PC-9 (cell line): Measurements from ENCODE around the gene B4GALT1. TPM values are rescaled to one million over a fixed set of nuclear protein-coding genes. Genes with fewer than 3 reads are reported as not detected.

Experiments used
- BruUV-seq: library from RNA; stranded (reverse); fragments of 400-500 nt; replicated peaks from 2 replicates; lab custom pipeline; 2021; lab: Mats Ljungman, UMichigan
- CTCF ChIA-PET: fragments of 300-600 bp; sonication (Branson Sonifier 250); formaldehyde crosslinking; loops from one replicate; lab custom pipeline; 2022; ENCODE audit warnings: antibody characterized with exemption; lab: Charles Lee
- POLR2A ChIA-PET: fragments of 300-600 bp; sonication (Branson Sonifier 250); formaldehyde crosslinking; loops from one replicate; lab custom pipeline; 2022; ENCODE audit warnings: antibody characterized with exemption; ENCODE audit not compliant: unreplicated experiment; lab: Charles Lee
- DNase-seq, 2 experiments: peaks; one replicate each; pipeline versions ENCODE4 v3.0.0 to v3.0.0-alpha.2; 2015 to 2022; ENCODE audit warnings: mixed read lengths in 1 of 2
- H2AFZ ChIP-seq: fragments of 200-600 bp; sonication (generic); 2 replicates; pipeline ENCODE4 v1.8.1; 2017; ENCODE audit warnings: antibody characterized with exemption
- H3F3A ChIP-seq: fragments of 200-600 bp; sonication (generic); 2 replicates; pipeline ENCODE4 v1.8.1; 2017; ENCODE audit warnings: antibody characterized with exemption, mild to moderate bottlenecking, low read depth; ENCODE audit not compliant: insufficient read depth
- H3K27ac ChIP-seq: fragments of 200-600 bp; sonication (generic); 2 replicates; pipeline ENCODE4 v1.6.1; 2016; ENCODE audit warnings: mixed run types
- H3K27me3 ChIP-seq: fragments of 200-600 bp; sonication (generic); 2 replicates; pipeline ENCODE4 v1.6.1; 2016; ENCODE audit warnings: low read depth, mixed run types; ENCODE audit not compliant: insufficient read depth
- H3K36me3 ChIP-seq: fragments of 200-600 bp; sonication (generic); 2 replicates; pipeline ENCODE4 v1.6.1; 2016; ENCODE audit warnings: low read depth, mixed run types
- H3K4me1 ChIP-seq: fragments of 200-600 bp; sonication (generic); replicated peaks from 2 replicates; pipeline ENCODE4 v1.6.1; 2016; ENCODE audit warnings: mixed run types; ENCODE audit not compliant: insufficient read depth
- H3K4me2 ChIP-seq: fragments of 200-600 bp; sonication (generic); 2 replicates; pipeline ENCODE4 v1.6.1; 2017; ENCODE audit warnings: mixed run types
- H3K4me3 ChIP-seq: fragments of 200-600 bp; sonication (generic); 2 replicates; pipeline ENCODE4 v1.6.1; 2016; ENCODE audit warnings: mixed run types
- H3K79me2 ChIP-seq: fragments of 200-600 bp; sonication (generic); 2 replicates; pipeline ENCODE4 v1.6.1; 2017; ENCODE audit warnings: low read depth, mixed run types
- H3K9me2 ChIP-seq: fragments of 200-600 bp; sonication (generic); 2 replicates; pipeline ENCODE4 v1.8.1; 2017; ENCODE audit warnings: mild to moderate bottlenecking; ENCODE audit not compliant: insufficient read depth
- H3K9me3 ChIP-seq: fragments of 200-600 bp; sonication (generic); 2 replicates; pipeline ENCODE4 v1.8.1; 2016; ENCODE audit warnings: low read depth; ENCODE audit not compliant: insufficient read depth
- H4K20me1 ChIP-seq: fragments of 200-600 bp; sonication (generic); 2 replicates; pipeline ENCODE4 v1.8.1; 2017; ENCODE audit not compliant: insufficient read depth
- CTCF ChIP-seq: fragments of 200-600 bp; sonication (generic); conservative IDR thresholded peaks from 2 replicates; pipeline ENCODE4 v1.6.1; 2017; ENCODE audit warnings: mixed run types, antibody characterized with exemption, mild to moderate bottlenecking, moderate library complexity
- EZH2 ChIP-seq: fragments of 200-600 bp; sonication (generic); IDR thresholded peaks from 2 replicates; pipeline ENCODE4 v1.8.0; 2017; ENCODE audit warnings: antibody characterized with exemption, low read depth
- intact Hi-C: fragments of 100-400 bp; cut with micrococcal nuclease; formaldehyde crosslinking; loops from one replicate; pipeline ENCODE4 v1.10.0; 2022; ENCODE audit not compliant: unreplicated experiment
- total RNA-seq: library from RNA; stranded (reverse); gene quantifications from 2 replicates; pipeline ENCODE4 v1.2.3, GENCODE V29; 2021

B4GALT1 gene
- total RNA-seq, 1 experiment from 2014 or later: 87.2 TPM

DNA sequence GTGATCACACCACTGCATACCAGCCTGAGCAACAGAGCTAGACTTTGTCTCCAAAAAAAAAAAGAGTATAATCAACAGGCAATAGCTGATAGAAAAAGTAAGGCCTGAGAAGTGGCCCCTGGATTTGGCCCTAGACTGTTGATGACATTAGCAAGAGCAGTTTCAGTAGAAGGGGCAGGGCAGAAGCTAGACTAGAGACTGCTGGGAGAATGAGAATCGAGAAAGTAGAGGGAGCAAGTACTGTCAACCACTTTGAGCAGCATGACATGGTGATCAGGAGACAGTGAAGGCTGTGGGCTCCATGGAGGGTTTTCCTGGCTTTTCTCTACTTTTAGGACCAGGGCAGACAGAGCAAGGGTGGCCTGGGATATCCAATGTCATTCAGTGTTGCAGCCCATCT lies 34.9 kb upstream of the B4GALT1 start:
- no peak overlapping the region for H3K27ac ChIP-seq
- DNase-seq: no peak
- H3K4me3 ChIP-seq: no peak overlapping the region
- H3F3A ChIP-seq: no peaks in the 10 kb centered on the region
- TF ChIP-seq CTCF (no peak), EZH2 (no peak)
- H3K4me1 ChIP-seq: no peaks in the 10 kb centered on the region
- H3K4me2 ChIP-seq: no peak overlapping the region
- no peaks in the 10 kb centered on the region for H3K27me3 ChIP-seq
- H4K20me1 ChIP-seq: no peaks in the 10 kb centered on the region
- intact Hi-C loops: no loop called here
- H3K9me3 ChIP-seq: no peaks in the 10 kb centered on the region
- CTCF ChIA-PET: no interaction called here
- no peaks in the 10 kb centered on the region for H3K79me2 ChIP-seq
- no peak overlapping the region for H2AFZ ChIP-seq
- no peaks in the 10 kb centered on the region for H3K36me3 ChIP-seq
- no TSS peak for BruUV-seq
- H3K9me2 ChIP-seq: no peaks in the 10 kb centered on the region
- POLR2A ChIA-PET: no interaction called here

DNA sequence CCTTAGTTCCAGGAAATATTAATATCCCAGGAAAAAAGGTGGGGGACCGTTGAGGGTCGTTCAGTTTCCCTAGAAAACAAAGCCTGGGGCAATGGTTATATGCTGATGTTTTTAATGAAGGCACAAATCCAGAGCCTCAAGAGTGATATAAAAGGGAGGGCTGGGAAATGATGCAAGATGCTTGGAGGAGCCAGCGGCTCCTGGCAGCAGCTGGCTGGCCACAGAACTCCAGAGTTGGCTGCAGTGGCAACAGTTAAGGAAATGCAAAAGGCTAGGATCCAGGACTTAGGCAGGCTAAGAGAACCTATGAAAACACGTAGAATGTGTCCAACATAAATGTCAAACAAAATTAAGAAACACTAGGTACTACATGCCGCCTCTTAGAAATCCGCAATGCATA lies 31.0 kb upstream of the B4GALT1 start:
- no peak overlapping the region for H2AFZ ChIP-seq

GRCh38 chr9:33197279-33198152 lies 30.4 kb upstream of the B4GALT1 start:
- BruUV-seq: no TSS peak
- no peaks in the 10 kb centered on the region for H3K27me3 ChIP-seq
- TF ChIP-seq CTCF (no peak), EZH2 (no peak)
- H3K27ac ChIP-seq: no peak overlapping the region
- H3K9me2 ChIP-seq: no peaks in the 10 kb centered on the region
- no peaks in the 10 kb centered on the region for H3K36me3 ChIP-seq
- H3K4me3 ChIP-seq: no peak overlapping the region
- no peak overlapping the region for H3K4me2 ChIP-seq
- no peaks in the 10 kb centered on the region for H3K79me2 ChIP-seq
- no peaks in the 10 kb centered on the region for H4K20me1 ChIP-seq
- ChIA-PET CTCF (interaction anchor here (0.8 kb wide), 1 partner anchor 9 kb away, joined by 3 read pairs; no protein-coding TSS in a partner anchor), POLR2A (no interaction called here)
- H3K9me3 ChIP-seq: no peaks in the 10 kb centered on the region
- H3K4me1 ChIP-seq: no peaks in the 10 kb centered on the region
- no peak overlapping the region for H2AFZ ChIP-seq
- no peak for DNase-seq
- intact Hi-C loops: no loop called here
- H3F3A ChIP-seq: no peaks in the 10 kb centered on the region

More for the DNA sequence above, 31.0 kb upstream of the B4GALT1 start:
- CTCF ChIA-PET: no interaction called here
- no TSS peak for BruUV-seq
- POLR2A ChIA-PET: no interaction called here
- Histone ChIP-seq H3K27ac (no peak overlapping the region), H3K27me3 (no peaks in the 10 kb centered on the region), H3K36me3 (no peaks in the 10 kb centered on the region), H3K9me2 (no peaks in the 10 kb centered on the region), H3K79me2 (no peaks in the 10 kb centered on the region), H3F3A (no peaks in the 10 kb centered on the region), H3K4me2 (no peak overlapping the region), H3K4me3 (no peak overlapping the region), H3K9me3 (no peaks in the 10 kb centered on the region), H4K20me1 (no peaks in the 10 kb centered on the region), H3K4me1 (no peaks in the 10 kb centered on the region)
- no peak for DNase-seq
- TF ChIP-seq EZH2 (no peak), CTCF (no peak)
- intact Hi-C loops: no loop called here
